ENCODE measurements around the gene TMC4.
"Not testable (repeated sequence)": the region's sequence is repeated elsewhere in the genome, so short reads cannot be mapped to it uniquely, and the experiment has no call there.

The TMC4 gene

GRCh38 chr19:54178581-54179261, 5.8 kb upstream of the TMC4 start:
- DNase-seq: peak; percentile 67

- no peak for DNase-seq
Measured at GRCh38 chr19:54173951-54174834, 1.2 kb upstream of the TMC4 start.

GRCh38 chr19:54173359-54173699, 369 bp upstream of the TMC4 start:
- no peak for DNase-seq

GRCh38 chr19:54171736-54172431, 1.1 kb downstream of the TMC4 start:
- DNase-seq: not testable (repeated sequence)

GRCh38 chr19:54169149-54169740, 3.7 kb downstream of the TMC4 start:
- no peak for DNase-seq

GRCh38 chr19:54168174-54168917, 4.6 kb downstream of the TMC4 start:
- peak; percentile 96 for DNase-seq

- DNase-seq: no peak
Measured at GRCh38 chr19:54165222-54165621, 7.7 kb downstream of the TMC4 start.

- DNase-seq: no peak
Measured at GRCh38 chr19:54164369-54165068, 8.4 kb downstream of the TMC4 start.

GRCh38 chr19:54162884-54163283, 10.1 kb downstream of the TMC4 start:
- no peak for DNase-seq

- DNase-seq: no peak
Measured at GRCh38 chr19:54162241-54162805, 10.6 kb downstream of the TMC4 start.

GRCh38 chr19:54160854-54161253, 12.1 kb downstream of the TMC4 start:
- DNase-seq: peak; percentile 39

- peak; percentile 83 for DNase-seq
Measured at GRCh38 chr19:54160182-54160811, 12.7 kb downstream of the TMC4 start.

GRCh38 chr19:54159352-54160181, 13.4 kb downstream of the TMC4 start, which contains the start of gene LENG1:
LENG1 (minus strand) TSS chr19:54159721; CDS start chr19:54159695, 26 bp downstream.
- peak; percentile 100 for DNase-seq

- DNase-seq: no peak
Measured at GRCh38 chr19:54158812-54159351, 14.1 kb downstream of the TMC4 start.

GRCh38 chr19:54156953-54157352, 16.0 kb downstream of the TMC4 start:
- DNase-seq: no peak

- no peak for DNase-seq
Measured at GRCh38 chr19:54156490-54156889, 16.5 kb downstream of the TMC4 start.

GRCh38 chr19:54155694-54156093, 17.3 kb downstream of the TMC4 start:
- DNase-seq: no peak

GRCh38 chr19:54154603-54155345, 18.2 kb downstream of the TMC4 start:
- no peak for DNase-seq

Measured in NCI-H2227 treated with DMSO at 0.1 percent for 48 hours (cell line).